ENCODE results near the gene STXBP5.

Gene STXBP5

DNA sequence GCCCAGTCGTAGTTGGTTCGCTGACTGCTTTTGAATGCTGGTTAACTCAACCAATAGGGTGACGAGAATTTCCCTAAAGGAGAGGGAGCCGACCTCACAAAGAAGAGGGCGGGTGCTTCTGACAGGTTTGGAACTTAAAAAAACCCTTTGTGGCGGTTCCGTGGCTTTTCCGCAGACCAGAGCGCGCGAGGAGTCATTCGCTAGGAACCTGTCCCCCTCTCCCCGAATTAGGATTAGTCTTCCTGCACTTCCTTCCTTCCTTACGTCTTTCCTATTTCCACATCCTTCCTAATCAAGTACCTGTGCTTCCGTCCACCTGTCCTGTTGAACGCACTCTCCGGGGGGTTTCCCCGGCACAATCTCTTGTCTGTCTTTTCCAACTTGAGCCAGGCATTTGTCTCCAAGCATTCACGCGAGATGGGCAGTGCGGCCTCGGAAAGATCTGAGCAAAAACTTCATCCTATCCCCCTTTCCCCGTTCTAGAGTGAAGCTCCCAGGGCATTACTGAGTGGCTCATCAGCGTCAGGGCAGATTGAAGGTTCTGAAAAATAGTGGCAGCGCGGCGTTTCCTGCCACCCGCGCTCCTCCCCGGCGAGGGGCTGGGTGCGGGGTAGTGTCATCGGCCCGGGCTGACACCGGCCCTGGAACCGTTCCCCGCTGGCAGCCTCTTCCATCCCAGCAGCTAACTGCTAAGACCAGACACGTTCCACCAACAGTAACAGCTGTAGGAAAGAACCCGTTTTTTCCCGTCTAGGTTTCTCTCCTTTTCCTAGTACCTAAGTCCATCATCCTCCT lies 1.5 kb upstream of the STXBP5 start (continued):
- peak; percentile 34; the same call in 1 of the 2 replicates for TF ChIP-seq IKZF3 (tag by site-specific recombination; IDR thresholded peaks at IDR 0.05)
- TF ChIP-seq ZNF292 (tag by site-specific recombination; IDR thresholded peaks at IDR 0.05; ENCODE audit: borderline replicate concordance, low read depth): no peak
- TF ChIP-seq ZNF626 (tag by site-specific recombination; IDR thresholded peaks at IDR 0.05): no peak
- TF ChIP-seq ZNF76 (tag by site-specific recombination; IDR thresholded peaks at IDR 0.05; ENCODE audit: borderline replicate concordance, low read depth): no peak; the same call in 1 of the 2 replicates
- TF ChIP-seq GLI2 (tag by site-specific recombination; IDR thresholded peaks at IDR 0.05; ENCODE audit: borderline replicate concordance, low read depth): no peak
- TF ChIP-seq, protein P1, sequence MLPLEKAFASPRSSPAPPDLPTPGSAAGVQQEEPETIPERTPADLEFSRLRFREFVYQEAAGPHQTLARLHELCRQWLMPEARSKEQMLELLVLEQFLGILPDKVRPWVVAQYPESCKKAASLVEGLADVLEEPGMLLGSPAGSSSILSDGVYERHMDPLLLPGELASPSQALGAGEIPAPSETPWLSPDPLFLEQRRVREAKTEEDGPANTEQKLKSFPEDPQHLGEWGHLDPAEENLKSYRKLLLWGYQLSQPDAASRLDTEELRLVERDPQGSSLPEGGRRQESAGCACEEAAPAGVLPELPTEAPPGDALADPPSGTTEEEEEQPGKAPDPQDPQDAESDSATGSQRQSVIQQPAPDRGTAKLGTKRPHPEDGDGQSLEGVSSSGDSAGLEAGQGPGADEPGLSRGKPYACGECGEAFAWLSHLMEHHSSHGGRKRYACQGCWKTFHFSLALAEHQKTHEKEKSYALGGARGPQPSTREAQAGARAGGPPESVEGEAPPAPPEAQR (tag by site-specific recombination; IDR thresholded peaks at IDR 0.05): no peak
- peak; percentile 63; the same call in 1 of the 2 replicates for TF ChIP-seq ZNF501 (tag by site-specific recombination; IDR thresholded peaks at IDR 0.05)
- TF ChIP-seq ZBTB7A (tag by site-specific recombination; IDR thresholded peaks at IDR 0.05; ENCODE audit: low read depth): no peak
- no peak for TF ChIP-seq ZNF544 (tag by site-specific recombination; IDR thresholded peaks at IDR 0.05)
- TF ChIP-seq ZNF391 (tag by site-specific recombination; IDR thresholded peaks at IDR 0.05; ENCODE audit: borderline replicate concordance, low read depth): peak; percentile 69
- no peak for TF ChIP-seq ZNF629 (tag by site-specific recombination; IDR thresholded peaks at IDR 0.05)
- no peak for TF ChIP-seq ZNF549 (tag by site-specific recombination; IDR thresholded peaks at IDR 0.05)
- TF ChIP-seq, protein P2, sequence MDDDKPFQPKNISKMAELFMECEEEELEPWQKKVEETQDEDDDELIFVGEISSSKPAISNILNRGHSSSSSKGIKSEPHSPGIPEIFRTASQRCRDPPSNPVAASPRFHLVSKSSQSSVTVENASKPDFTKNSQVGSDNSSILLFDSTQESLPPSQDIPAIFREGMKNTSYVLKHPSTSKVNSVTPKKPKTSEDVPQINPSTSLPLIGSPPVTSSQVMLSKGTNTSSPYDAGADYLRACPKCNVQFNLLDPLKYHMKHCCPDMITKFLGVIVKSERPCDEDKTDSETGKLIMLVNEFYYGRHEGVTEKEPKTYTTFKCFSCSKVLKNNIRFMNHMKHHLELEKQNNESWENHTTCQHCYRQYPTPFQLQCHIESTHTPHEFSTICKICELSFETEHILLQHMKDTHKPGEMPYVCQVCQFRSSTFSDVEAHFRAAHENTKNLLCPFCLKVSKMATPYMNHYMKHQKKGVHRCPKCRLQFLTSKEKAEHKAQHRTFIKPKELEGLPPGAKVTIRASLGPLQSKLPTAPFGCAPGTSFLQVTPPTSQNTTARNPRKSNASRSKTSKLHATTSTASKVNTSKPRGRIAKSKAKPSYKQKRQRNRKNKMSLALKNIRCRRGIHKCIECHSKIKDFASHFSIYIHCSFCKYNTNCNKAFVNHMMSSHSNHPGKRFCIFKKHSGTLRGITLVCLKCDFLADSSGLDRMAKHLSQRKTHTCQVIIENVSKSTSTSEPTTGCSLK (tag by site-specific recombination; IDR thresholded peaks at IDR 0.05): no peak
- peak; percentile 83 for TF ChIP-seq SP2 (tag by site-specific recombination; IDR thresholded peaks at IDR 0.05)
- TF ChIP-seq ZNF184 (tag by site-specific recombination; IDR thresholded peaks at IDR 0.05): no peak
- peak; percentile 26; the same call in 1 of the 2 replicates for TF ChIP-seq GLIS2 (tag by site-specific recombination; IDR thresholded peaks at IDR 0.05)
- peak; percentile 75; the same call in 1 of the 2 replicates for TF ChIP-seq ZBTB17 (tag by site-specific recombination; IDR thresholded peaks at IDR 0.05)
- no peak for TF ChIP-seq ZNF112 (tag by site-specific recombination; IDR thresholded peaks at IDR 0.05)
- TF ChIP-seq, protein P3, sequence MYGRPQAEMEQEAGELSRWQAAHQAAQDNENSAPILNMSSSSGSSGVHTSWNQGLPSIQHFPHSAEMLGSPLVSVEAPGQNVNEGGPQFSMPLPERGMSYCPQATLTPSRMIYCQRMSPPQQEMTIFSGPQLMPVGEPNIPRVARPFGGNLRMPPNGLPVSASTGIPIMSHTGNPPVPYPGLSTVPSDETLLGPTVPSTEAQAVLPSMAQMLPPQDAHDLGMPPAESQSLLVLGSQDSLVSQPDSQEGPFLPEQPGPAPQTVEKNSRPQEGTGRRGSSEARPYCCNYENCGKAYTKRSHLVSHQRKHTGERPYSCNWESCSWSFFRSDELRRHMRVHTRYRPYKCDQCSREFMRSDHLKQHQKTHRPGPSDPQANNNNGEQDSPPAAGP (tag by site-specific recombination; IDR thresholded peaks at IDR 0.05): no peak
- TF ChIP-seq ZNF658 (tag by site-specific recombination; IDR thresholded peaks at IDR 0.05): no peak
- TF ChIP-seq ZNF571 (tag by site-specific recombination; IDR thresholded peaks at IDR 0.05): no peak
- TF ChIP-seq ZNF777 (tag by site-specific recombination; IDR thresholded peaks at IDR 0.05; ENCODE audit: borderline replicate concordance): 0 out of 2 replicates have a peak, but pooled peaks have one; percentile 62

All from HEK293 (cell line).